Activated B cell treated with CpG ODN at 0.5 μM for 24 hours (primary cell): ENCODE measurements around the gene BCAP31. TPM values are rescaled to one million over a fixed set of nuclear protein-coding genes. Genes with fewer than 3 reads are reported as not detected.

Source experiments
- ATAC-seq: fragments of 200-7000 bp; cut with Tn5 transposase; one replicate; pipeline ENCODE4 v1.10.0; 2021; ENCODE audit warnings: low read depth, mild to moderate bottlenecking, moderate library complexity
- CTCF ChIA-PET: fragments of 350-600 bp; sonication (Branson Sonifier 250); formaldehyde crosslinking; loops from one replicate; lab custom pipeline; 2021; ENCODE audit warnings: antibody characterized with exemption; lab: Charles Lee
- POLR2A ChIA-PET: fragments of 350-600 bp; sonication (Branson Sonifier 250); formaldehyde crosslinking; loops from one replicate; lab custom pipeline; 2021; ENCODE audit warnings: antibody characterized with exemption; lab: Charles Lee
- DNase-seq: peaks from one replicate; pipeline ENCODE4 v3.0.0; 2022
- H3K27ac Mint-ChIP-seq: one replicate; pipeline ENCODE4 v1.8.0; 2020; ENCODE audit warnings: mixed read lengths
- H3K27me3 Mint-ChIP-seq: one replicate; pipeline ENCODE4 v1.8.0; 2021; ENCODE audit warnings: mixed read lengths
- H3K36me3 Mint-ChIP-seq: one replicate; pipeline ENCODE4 v1.8.0; 2021; ENCODE audit warnings: low read depth, mixed read lengths
- H3K4me1 Mint-ChIP-seq: one replicate; pipeline ENCODE4 v1.8.0; 2021; ENCODE audit warnings: mixed read lengths
- H3K4me3 Mint-ChIP-seq: one replicate; pipeline ENCODE4 v1.8.0; 2020; ENCODE audit warnings: mild to moderate bottlenecking, mixed read lengths
- H3K9me3 Mint-ChIP-seq: one replicate; pipeline ENCODE4 v1.8.0; 2020; ENCODE audit warnings: mixed read lengths
- CTCF ChIP-seq: fragments of 200-600 bp; IDR thresholded peaks from one replicate; pipeline ENCODE4 v1.8.0; 2022; ENCODE audit warnings: antibody characterized with exemption, mild to moderate bottlenecking
- intact Hi-C: fragments of 100-400 bp; cut with micrococcal nuclease; formaldehyde crosslinking; loops from one replicate; pipeline ENCODE4 v1.15.1; 2024
- total RNA-seq: library from RNA; stranded (reverse); gene quantifications from 2 replicates; pipeline ENCODE4 v1.2.3, GENCODE V29; 2022

Gene BCAP31
- total RNA-seq, 1 donor from 2014 or later: 90.5 TPM

- intact Hi-C loops: no loop called here
- ChIA-PET CTCF (no interaction called here), POLR2A (no interaction called here)
- Mint-ChIP-seq H3K9me3 (no peaks in the 10 kb centered on the region), H3K36me3 (no peaks in the 10 kb centered on the region), H3K4me1 (peaks cover 2% of the 10 kb centered on the region), H3K27ac (no peak overlapping the region), H3K4me3 (no peak overlapping the region), H3K27me3 (peaks cover 7% of the 10 kb centered on the region)
- no peak for ATAC-seq
- no peak for DNase-seq
- TF ChIP-seq CTCF: no peak
Observed at GRCh38 chrX:153657161-153657560, 67.0 kb downstream of the BCAP31 start.

GRCh38 chrX:153653556-153653955 lies 70.6 kb downstream of the BCAP31 start:
- H3K27me3 Mint-ChIP-seq: no peaks in the 10 kb centered on the region
- H3K9me3 Mint-ChIP-seq: no peaks in the 10 kb centered on the region

GRCh38 chrX:153651540-153652079 lies 72.6 kb downstream of the BCAP31 start:
- ATAC-seq: peak; percentile 40
- no peak for TF ChIP-seq CTCF
- ChIA-PET CTCF (interaction anchor here (1.5 to 2.1 kb wide), 2 partner anchors 10 to 97 kb away, joined by 4 read pairs; no protein-coding TSS in a partner anchor), POLR2A (no interaction called here)
- no peak for DNase-seq
- no peak overlapping the region for H3K27ac Mint-ChIP-seq
- no peak overlapping the region for H3K4me3 Mint-ChIP-seq
- no peaks in the 10 kb centered on the region for H3K27me3 Mint-ChIP-seq
- H3K4me1 Mint-ChIP-seq: no peaks in the 10 kb centered on the region
- intact Hi-C loops: no loop called here
- H3K9me3 Mint-ChIP-seq: no peaks in the 10 kb centered on the region
- H3K36me3 Mint-ChIP-seq: no peaks in the 10 kb centered on the region

More at GRCh38 chrX:153653556-153653955, 70.6 kb downstream of the BCAP31 start:
- ATAC-seq: no peak
- no peak for DNase-seq
- CTCF ChIA-PET: interaction anchor here (0.8 to 2.1 kb wide), 3 partner anchors 14 to 114 kb away, joined by 3 to 4 read pairs (median 4); no protein-coding TSS in a partner anchor
- intact Hi-C loops: no loop called here
- TF ChIP-seq CTCF: no peak
- POLR2A ChIA-PET: no interaction called here
- H3K4me1 Mint-ChIP-seq: no peaks in the 10 kb centered on the region
- no peak overlapping the region for H3K27ac Mint-ChIP-seq
- no peak overlapping the region for H3K4me3 Mint-ChIP-seq
- no peaks in the 10 kb centered on the region for H3K36me3 Mint-ChIP-seq

GRCh38 chrX:153650959-153651358 lies 73.2 kb downstream of the BCAP31 start:
- TF ChIP-seq CTCF: no peak
- Mint-ChIP-seq H3K27me3 (no peaks in the 10 kb centered on the region), H3K36me3 (no peaks in the 10 kb centered on the region), H3K4me1 (no peaks in the 10 kb centered on the region), H3K4me3 (no peak overlapping the region), H3K27ac (no peak overlapping the region), H3K9me3 (no peaks in the 10 kb centered on the region)
- ChIA-PET POLR2A (no interaction called here), CTCF (interaction anchor here (1.3 to 3.5 kb wide), 3 partner anchors 11 to 112 kb away, joined by 4 to 13 read pairs (median 4); no protein-coding TSS in a partner anchor)
- ATAC-seq (no peak), DNase-seq (no peak)
- intact Hi-C loops: no loop called here

Other genes starting within 250 kb of the BCAP31 start
- not detected in 2 replicates for gene BGN, start 229.4 kb downstream of the BCAP31 start, total RNA-seq
- gene ATP2B3, start 206.7 kb downstream of the BCAP31 start, total RNA-seq: not detected in 2 replicates
- 25.3 and 25.8 TPM in 2 replicates for gene CCNQ, start 125.2 kb downstream of the BCAP31 start, total RNA-seq
- 0.10 TPM in 1 of 2 replicates, not detected in the other for gene DUSP9, start 77.2 kb downstream of the BCAP31 start, total RNA-seq
- not detected in 2 replicates for gene PNCK, start 50.6 kb downstream of the BCAP31 start, total RNA-seq
- gene SLC6A8, start 36.5 kb downstream of the BCAP31 start, total RNA-seq: 0.81 and 1.2 TPM in 2 replicates
- 2.6 and 2.8 TPM in 2 replicates for gene ABCD1, start 469 bp upstream of the BCAP31 start, total RNA-seq
- not detected in 2 replicates for gene PLXNB3, start 39.9 kb upstream of the BCAP31 start, total RNA-seq
- gene SRPK3, start 56.7 kb upstream of the BCAP31 start, total RNA-seq: not detected in 2 replicates
- 58.5 and 60.3 TPM in 2 replicates for gene IDH3G, start 70.0 kb upstream of the BCAP31 start, total RNA-seq
- 160 and 175 TPM in 2 replicates for gene SSR4, start 70.3 kb upstream of the BCAP31 start, total RNA-seq
- gene PDZD4, start 106.2 kb upstream of the BCAP31 start, total RNA-seq: 0.07 TPM in 1 of 2 replicates, not detected in the other
- 7.3 and 11.0 TPM in 2 replicates for gene L1CAM, start 161.8 kb upstream of the BCAP31 start, total RNA-seq
- gene AVPR2, start 180.3 kb upstream of the BCAP31 start, total RNA-seq: not detected in 2 replicates
- 151 and 158 TPM in 2 replicates for gene ARHGAP4, start 201.9 kb upstream of the BCAP31 start, total RNA-seq
- 94.8 and 109 TPM in 2 replicates for gene NAA10, start 210.7 kb upstream of the BCAP31 start, total RNA-seq
- gene RENBP, start 220.3 kb upstream of the BCAP31 start, total RNA-seq: 14.5 and 20.2 TPM in 2 replicates
- gene HCFC1, start 247.4 kb upstream of the BCAP31 start, total RNA-seq: 72.5 and 79.4 TPM in 2 replicates
- 2.0 and 2.9 TPM in 2 replicates for gene TMEM187, start 248.4 kb upstream of the BCAP31 start, total RNA-seq